GM19043 (cell line): ENCODE measurements around the gene SARDH.

Experiments used
- ATAC-seq: cut with Tn5 transposase; IDR thresholded peaks from one replicate; pipeline ENCODE4 v1.9.1; 2021; ENCODE audit warnings: low read depth; ENCODE audit not compliant: unreplicated experiment

The SARDH gene

DNA sequence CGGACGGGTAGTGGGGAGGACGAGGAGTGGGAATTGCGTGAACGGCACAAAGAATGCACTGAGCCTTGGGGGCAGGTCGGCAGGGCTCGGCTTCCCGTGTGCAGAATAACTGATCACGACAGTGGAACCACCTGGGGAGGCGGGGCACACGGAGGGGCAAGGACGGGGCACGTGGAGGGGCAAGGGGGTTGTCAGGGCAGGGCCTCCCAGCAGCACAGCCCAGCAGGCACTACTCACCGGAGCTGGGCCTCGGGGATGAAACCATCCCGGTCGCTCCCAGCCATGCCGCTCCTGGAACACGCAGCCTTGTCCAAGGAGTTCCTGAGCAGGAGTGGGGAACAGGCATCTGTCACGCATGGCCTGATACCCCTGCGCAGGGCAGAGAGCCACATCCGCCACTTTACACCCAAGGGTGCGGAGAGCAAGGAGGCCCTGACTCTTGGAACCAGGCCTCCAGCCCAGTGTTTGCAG is 33.4 kb downstream of the SARDH start:
- ATAC-seq: no peak

DNA sequence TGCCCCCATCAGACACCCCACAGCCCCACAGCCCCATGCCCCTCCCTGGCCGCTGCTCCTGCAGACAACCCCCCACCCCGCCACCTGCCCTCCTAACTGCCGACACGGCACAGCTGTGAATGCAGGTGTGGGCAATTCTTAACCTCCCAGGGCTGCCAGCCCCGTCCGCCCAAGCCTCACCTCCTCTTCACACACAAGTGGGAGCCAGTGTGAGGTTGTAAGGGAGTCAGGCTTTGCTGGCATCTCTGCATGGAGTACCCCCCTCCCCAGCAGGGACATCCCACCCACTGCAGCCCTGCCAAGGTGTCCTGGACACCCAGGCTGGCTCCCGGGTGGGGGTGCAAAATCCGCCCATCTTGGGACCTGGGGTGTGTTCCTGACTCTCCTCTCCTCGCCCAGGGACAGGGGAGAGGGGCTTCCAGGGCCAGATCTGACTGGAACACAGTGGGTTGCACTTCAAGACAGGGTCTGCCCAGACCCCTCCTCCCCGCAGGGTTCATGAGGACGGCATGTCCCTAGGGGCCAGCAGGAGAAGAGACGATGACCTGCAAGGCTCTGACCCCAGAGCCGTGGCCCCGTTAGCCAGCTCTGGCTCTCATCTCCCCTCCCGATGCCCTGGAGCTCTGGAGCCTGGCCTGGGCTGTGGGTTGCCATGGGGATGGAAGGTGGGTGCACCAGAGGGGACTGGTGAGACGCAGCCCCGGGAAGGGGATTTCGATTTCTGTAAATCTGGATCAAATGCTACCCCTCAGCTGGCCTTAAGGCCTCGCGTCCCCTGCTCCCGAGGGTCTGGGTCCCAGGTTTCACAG is 34.4 kb downstream of the SARDH start:
- ATAC-seq: no peak

DNA sequence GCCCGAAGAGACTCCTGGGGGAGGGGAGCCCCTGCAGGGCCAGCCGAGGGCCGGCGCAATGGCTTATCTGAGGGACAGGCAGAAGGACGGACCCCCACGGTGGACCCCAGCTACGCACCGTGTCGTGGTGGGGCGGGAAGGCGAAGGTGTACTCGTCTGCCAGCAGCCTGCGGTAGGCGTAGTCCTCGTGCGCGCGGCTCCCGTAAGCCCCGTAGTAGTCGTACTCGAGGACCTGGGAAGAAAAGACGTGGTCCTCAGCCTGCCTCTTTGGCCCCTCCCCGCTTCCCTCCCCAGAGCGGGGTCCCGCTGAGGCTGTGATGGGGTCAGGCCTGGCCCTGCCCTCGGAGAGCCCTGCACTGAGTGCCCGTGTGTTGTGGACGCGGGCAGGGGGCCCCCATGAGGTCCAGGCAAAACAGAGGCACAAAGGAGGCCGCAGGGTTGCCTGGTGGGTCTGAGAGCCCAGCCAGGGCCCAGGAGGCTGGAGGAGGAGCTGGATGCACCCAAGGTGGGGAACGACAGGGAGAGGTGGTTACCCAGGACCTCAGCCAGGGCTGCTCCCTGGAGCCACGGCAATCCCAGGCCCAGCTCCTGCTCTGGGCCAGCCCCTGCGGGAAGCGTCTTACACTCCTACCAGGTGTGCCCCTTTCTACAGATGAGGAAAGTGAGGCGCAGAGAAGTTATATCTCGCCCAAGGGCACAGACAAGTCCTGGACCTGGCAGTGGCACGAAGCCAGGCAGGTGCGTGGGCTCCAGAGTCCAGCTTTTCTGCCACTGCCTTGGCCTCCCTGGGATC is 35.2 kb downstream of the SARDH start:
- no peak for ATAC-seq

DNA sequence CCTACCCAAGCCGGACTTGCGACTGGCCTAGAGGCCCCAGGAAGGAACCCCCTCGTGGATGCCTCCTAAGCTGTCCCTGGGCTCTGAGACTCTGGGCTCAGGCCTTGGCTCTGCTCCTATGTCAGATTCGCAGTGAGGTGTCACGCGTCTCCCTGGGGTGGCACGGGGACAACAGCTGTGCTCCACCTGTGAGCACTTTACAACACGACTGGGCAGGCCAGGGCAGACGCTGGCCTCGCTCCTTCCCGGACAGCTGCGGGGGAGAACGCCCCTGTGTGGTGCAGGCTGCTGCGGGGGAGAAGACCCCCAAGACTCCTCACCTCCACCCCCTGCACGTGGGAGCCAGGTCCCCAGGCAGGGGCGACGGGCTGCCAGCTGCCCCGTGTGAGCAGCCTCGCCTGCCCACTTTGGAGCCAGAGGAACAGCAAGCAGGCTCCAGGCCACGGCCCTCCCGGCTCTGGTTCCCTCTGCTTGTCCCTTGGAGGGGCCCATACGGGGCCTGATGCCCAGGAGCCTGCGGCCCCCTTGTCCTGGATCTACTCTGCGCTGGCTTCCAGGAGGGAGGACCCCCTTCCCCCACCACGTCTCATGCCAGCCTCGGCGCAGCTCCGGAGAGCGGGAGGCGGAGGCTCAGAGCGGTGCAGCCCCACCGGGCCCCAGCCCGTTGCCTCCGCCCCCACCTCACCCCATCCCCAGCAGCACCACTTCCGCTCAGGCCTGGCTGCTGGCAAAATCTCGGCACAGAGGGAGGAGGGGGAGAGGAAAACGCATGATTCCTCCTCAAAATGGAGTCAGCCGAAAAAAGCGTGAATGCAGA is 36.0 kb downstream of the SARDH start:
- ATAC-seq: no peak

DNA sequence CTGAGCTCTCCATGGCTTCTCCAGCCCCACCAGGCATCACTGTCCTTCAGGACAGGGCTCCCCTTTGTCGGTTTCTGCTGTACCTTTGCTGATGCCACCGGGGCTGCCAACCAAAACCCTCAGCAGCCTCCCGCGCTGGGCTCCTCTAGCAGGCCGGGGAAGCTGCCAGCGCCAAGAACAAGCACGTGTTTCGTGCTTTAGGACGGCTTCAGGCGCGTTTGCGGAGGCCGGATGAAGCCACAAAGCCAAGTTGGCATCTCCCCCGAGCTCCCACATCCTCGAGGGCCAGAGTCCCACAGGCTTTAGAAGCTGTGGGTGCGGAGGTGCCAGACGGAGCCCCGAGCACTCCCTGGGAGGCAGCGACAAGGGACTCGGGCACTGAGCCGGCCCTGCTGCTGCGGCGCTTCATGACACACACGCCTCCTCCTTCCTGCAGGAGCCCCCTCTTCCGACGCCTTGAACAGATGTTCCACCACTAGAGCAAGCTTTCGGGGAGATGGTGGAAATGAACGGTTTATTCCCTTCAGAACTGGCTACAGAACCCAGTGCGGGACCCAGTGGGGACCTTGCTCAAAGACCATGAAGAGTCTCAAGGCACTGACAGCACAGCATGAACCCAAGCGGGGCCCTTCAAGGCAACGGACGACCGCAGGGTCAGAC is 36.7 kb downstream of the SARDH start:
- ATAC-seq: no peak

DNA sequence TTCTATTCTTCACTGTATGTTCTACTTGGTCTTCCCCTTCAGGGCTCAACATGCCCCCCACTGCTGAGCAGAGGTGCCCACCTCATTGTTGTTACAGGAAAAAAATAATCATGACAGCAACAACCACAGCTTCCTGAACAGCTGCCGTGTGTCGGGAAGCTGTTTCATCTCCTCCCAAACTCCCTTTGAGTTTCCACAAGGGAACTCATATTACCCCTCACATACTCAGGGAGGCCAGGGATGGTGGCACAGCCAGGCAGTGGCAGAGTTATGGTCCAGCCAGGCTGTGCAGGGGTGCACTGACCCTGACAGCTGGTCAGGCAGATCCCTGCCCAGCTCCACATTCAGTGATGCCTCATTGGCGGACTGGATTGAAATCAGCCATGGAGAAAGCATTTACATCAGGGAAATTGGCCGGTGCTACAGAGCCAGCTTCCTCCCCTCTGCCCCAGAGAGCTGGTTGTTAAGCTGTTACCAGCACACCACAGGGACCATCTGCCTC is 37.3 kb downstream of the SARDH start:
- ATAC-seq: no peak

DNA sequence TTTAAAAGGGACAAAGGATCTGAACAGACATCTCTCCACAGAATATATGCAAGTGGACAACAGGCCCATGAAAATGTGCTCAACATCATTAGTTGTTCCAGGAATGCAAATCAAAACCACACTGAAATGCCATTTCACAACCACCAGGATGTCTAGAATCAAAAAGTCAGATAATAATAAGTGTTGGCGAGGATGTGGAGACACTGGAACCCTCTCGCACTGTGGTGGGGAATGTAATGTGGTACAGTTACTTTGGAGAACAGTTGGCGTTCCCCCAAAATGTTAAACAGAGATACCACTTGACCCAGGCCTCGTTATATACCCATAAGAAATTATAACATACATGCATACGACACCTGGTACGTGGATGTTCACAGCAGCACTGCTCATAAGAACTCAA is 38.6 kb downstream of the SARDH start:
- ATAC-seq: no peak

DNA sequence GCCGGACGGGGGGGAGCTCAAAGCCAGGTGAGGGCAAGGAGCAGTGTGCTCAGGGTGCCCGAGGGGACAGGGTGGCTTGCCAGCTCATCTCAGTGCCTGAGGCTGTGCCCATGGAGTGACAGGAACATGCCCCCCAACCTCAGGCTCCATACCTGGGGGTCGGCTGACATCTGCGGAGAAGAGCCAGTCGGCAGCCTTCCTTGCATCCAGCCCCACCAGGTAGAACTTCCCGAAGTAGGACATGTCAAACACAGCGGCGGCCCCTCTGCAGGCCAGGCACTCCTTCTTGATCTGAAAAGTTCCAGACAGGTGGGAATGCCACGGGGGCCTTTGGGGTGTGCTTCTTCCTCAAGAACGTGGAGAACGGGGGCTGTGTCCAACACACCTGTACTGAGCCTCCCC is 42.1 kb downstream of the SARDH start:
- no peak for ATAC-seq

DNA sequence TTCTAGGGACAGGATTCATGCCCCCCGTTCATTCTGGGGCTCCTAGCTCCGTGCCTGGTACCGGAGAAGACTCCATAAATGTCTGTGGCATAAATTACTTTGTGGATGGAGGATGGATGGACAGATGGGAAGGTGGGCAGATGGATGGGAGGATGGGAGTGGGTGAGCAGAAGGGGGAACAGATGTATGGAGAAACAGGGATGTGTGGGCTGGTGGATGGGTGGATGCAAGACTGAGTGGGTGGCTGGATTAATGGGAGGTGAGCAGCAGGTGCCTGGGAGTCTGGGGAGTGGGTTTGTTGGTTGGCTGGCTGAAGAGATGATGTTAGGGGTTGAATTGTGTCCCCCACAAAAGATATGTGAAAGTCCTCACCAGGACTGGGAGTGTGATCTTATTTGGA is 43.5 kb downstream of the SARDH start:
- no peak for ATAC-seq

DNA sequence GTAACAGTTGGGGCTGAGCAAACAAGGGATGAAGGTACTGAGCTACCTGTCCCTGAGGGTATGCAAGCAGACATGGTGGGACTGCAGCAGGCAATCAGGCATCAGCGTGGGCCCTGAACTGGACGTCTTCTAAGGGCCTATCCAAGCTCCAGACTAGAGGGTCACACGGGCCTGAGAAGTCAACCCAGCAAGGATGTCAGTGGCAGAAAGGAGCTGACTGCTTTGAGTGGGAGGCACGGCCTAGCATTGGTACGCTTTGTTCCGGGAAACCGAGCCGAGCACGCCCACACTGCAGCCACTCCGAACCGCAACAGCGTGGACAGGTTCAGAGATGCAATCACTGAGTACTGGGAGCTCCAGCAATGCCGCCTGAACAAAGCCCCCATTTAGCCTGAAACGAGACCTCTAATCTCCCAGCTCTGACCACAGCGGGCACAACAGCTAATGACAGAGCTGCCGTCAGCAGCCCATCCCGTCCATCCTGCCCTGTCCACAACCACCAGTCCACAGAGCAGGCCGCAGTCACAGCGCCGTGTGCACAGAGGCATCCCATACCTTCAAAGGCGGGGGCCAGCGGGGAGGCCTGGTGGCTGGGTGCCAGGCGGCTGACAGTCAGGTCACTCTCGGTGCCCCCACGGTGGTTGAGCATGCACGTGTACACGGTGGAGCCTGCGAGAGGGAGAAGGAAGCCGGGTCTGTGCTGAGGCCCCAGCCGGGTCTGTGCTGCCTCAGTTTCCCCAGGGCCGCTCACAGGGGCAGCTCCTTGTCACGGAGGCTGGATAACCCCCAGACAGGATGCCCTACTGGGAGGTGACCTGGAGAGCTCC is 44.2 kb downstream of the SARDH start:
- ATAC-seq: no peak

DNA sequence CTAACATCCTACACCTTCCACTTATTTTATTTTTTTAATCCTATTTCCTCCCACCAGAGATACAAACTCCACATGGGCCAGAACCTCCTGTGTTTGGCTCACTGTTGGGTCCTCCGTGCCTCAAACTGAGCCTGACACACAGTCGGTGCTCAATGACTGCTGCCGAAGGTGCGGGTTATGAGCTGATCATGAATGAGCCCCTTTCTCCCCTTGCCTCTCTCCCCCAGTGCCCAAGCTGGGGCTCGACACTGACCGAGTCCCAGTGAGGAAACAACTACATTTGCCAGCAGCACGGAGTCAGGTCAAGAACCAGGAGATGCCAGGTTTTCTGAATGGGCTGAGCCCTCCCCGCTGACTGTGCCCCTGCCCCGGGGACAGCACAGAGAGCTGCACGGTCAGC is 45.0 kb downstream of the SARDH start:
- no peak for ATAC-seq

DNA sequence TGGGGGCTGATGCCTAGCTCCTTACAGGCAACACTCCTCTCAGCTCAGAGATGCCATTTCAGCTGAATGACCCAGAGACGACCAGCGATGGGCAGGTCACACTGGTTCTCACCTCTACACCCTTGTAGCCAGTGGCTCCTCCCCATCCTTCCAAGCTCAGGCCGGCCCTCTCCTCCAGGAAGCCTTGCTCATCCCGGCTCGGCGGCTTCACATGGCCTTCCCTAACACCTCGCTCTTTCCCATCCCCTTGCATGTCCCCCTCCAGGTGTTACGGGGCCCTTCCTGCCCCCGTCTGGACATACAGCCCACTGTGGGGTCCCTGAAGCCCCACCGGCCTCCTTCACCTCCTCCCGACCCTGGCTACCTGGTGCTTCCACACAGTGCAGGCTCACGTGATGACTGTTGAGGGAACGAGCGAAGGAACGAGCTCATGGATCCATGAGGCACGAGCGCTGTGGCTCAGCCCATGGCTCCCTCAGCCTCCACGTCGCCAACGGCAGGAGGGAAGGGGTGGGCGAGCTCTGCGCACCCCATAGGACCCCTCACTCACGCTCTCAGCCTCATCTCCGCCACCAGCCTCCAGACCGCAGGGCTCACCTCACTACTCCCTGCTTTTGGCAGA is 45.7 kb downstream of the SARDH start:
- ATAC-seq: no peak

DNA sequence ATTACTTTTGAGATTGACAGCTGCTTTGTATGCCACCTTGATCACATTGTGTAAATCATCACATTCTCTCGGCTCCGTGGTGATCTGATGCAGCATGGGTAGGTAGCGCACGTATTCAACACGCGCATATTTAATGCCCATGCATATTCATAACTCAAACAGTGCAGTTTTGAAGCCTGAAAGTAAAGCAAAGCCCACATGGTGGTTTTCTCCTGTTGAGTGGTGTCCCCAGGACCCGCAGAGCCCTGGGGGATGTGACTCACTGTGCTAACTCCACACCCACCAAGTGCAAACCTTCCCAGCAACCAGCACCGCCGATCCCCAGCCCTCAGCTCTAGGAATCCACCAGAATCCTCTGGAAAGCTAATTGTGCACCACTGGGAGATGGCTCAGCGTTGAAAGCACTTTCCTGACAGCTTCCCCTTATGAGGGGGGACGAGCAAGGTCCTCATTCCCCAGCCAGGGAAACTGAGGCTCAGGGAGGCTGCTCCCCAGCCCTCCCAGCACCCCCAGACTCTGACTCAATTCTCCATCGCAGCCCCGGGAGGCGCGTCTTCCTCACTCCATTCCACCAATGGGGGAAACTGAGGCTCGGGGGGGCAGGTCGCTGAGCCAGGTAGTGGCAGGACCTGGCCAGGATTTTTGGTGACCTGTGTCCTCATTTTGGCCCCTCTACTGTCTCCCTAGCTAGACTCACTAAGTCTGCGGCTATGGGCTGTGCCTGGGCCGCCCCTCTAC is 46.4 kb downstream of the SARDH start:
- ATAC-seq: no peak

DNA sequence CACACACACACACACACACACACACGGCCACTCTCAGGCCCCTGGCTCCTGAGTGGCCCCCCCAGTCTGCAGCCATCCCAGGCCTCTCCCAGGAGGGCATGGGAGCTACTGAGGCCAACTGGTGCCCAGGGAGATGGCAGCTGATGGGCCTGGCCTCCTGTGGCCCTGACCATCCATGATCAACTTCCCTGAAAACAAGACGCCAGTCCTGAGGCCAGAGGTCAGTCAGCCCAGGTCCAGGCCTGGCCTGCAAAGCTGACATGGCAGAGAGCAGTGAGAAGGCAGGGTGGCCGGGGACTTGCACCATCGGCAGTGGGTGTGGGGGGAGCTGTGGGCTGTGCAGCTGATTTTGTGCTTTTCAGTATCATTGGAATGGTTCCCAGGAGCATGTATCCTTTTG is 47.0 kb downstream of the SARDH start:
- no peak for ATAC-seq

DNA sequence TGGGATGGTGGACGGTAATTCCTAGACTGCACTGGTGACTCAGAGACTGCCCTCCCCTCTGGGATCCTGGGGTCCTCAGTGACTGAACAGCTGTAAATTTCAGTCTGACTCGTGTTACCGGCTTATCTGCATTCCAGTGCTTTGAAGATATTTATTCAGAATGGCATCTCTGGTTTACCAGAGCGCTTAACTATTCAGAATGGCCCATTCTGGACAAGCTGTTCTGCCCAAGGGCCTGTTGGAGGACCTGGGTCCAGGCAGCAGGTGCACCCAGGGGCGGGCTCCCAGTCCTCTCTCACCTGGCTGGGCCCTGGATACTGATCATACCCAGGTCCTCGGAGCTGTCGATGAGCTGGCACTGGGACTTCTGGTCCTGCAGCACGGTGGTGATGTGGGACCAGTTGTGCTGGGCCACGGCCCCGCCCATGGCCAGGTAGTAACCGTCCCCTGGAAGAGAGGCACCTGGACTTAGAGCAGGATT is 48.0 kb downstream of the SARDH start:
- ATAC-seq: no peak

DNA sequence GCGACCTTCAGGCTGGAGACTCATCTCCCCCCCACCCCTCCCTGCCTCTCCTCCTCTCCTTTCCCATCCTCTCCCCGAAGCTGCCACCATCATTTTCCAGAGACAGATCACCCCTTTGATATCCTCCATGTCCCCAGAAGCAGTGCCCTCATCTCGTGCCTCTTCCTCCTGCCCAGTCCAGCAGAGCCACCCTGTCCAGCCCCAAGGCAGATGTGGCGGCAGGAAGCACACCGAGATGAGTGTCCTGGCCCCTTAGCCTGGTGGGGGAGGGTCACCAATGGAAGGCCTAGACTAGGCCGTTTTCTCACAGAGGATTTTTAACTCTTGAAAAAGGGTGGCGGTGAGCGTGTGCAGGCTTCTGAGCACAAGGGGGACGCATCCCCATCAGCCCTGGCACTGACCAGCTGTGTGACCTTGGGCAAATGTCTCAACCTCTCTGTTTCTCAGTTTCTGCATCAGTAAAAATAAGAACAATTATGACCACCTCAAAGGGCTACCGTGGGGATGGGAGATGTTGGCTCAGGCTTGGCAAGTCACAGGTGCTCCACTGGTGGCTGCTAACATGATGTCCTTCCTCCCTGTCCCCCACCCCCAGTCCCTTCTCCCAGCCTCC is 48.9 kb downstream of the SARDH start:
- ATAC-seq: no peak

DNA sequence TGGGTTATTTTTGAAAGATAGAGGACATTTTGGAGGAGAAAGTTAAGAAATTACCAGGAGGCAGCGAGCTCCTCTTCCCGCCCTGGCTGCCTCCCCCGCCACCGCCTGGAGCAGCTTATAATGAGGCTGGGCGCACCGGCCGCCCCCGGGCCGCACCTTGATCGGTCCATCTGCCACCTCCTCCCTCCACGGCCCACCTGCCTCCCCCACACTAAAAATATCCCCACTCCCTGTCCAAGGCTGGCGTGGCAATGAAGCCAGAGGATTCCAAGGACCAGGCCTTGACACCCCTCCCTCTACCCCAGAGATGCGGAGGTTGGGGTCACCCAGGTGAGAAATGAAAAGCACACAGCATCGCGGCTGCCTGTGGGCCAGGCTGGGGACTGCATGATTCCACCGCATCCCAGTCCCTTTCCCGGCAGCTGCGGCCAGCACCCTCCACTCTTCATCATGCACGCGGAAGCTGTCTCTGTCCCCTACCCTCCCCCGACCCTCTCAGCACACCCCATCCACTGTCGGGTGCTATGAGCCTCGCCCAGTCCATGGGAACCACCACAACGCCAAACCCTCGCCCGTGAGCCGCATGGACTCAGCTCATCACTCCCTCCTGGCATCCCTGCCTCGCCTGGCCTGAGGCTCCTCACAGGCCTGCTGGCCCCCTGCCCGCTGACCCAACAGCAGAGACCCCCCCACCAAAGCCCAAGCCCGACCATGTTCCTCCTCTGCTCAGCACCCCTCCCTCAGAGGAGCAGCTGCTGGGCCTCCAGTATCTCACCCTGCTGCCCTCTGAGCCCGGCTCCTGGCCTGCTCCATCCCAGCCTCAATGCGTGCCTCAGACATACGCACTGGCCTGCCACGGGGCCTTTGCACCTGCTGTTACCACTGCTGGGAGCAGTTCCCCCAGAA is 50.0 kb downstream of the SARDH start:
- ATAC-seq: no peak
